MM.1S (cell line): ENCODE results near the gene CISD3.

ENCODE experiments used
- DNase-seq: peaks from one replicate; pipeline ENCODE4 v3.0.0-alpha.2; 2015
- H2AFZ ChIP-seq: fragments of 300-600 bp; sonication (generic); 2 replicates; pipeline ENCODE4 v1.6.0; 2016; ENCODE audit warnings: antibody characterized with exemption, low read length
- H3F3A ChIP-seq: fragments of 300-600 bp; sonication (generic); 2 replicates; pipeline ENCODE4 v1.6.1; 2016; ENCODE audit warnings: mild to moderate bottlenecking, antibody characterized with exemption, low read length, moderate library complexity, mixed read lengths; ENCODE audit not compliant: insufficient read depth
- H3K27ac ChIP-seq: fragments of 300-600 bp; sonication (generic); 2 replicates; pipeline ENCODE4 v1.5.1; 2016; ENCODE audit warnings: mild to moderate bottlenecking, low read length
- H3K27me3 ChIP-seq: fragments of 300-600 bp; sonication (generic); replicated peaks from 2 replicates; pipeline ENCODE4 v1.6.0; 2016; ENCODE audit warnings: low read length; ENCODE audit not compliant: insufficient read depth
- H3K36me3 ChIP-seq: fragments of 300-600 bp; sonication (generic); replicated peaks from 2 replicates; pipeline ENCODE4 v1.6.1; 2016; ENCODE audit warnings: mild to moderate bottlenecking, low read length, mixed read lengths; ENCODE audit not compliant: insufficient read depth
- H3K4me1 ChIP-seq: fragments of 300-600 bp; sonication (generic); 2 replicates; pipeline ENCODE4 v1.6.1; 2016; ENCODE audit warnings: low read length, mixed read lengths
- H3K4me2 ChIP-seq: fragments of 300-600 bp; sonication (generic); 2 replicates; pipeline ENCODE4 v1.6.0; 2016; ENCODE audit warnings: low read depth, low read length
- H3K4me3 ChIP-seq: fragments of 300-600 bp; sonication (generic); 2 replicates; pipeline ENCODE4 v1.5.1; 2016; ENCODE audit warnings: low read length, mixed read lengths
- H3K79me2 ChIP-seq: fragments of 300-600 bp; sonication (generic); 2 replicates; pipeline ENCODE4 v1.6.1; 2016; ENCODE audit warnings: mixed run types, low read length, mixed read lengths
- H3K9ac ChIP-seq: fragments of 300-600 bp; sonication (generic); 2 replicates; pipeline ENCODE4 v1.6.1; 2016; ENCODE audit warnings: low read length, mixed read lengths
- H3K9me2 ChIP-seq: fragments of 300-600 bp; sonication (generic); replicated peaks from 2 replicates; pipeline ENCODE4 v1.6.1; 2016; ENCODE audit warnings: mild to moderate bottlenecking, low read length, mixed read lengths; ENCODE audit not compliant: insufficient read depth
- H3K9me3 ChIP-seq: fragments of 300-600 bp; sonication (generic); replicated peaks from 2 replicates; pipeline ENCODE4 v1.6.1; 2016; ENCODE audit warnings: mild to moderate bottlenecking, low read length, mixed read lengths; ENCODE audit not compliant: insufficient read depth
- H4K20me1 ChIP-seq: fragments of 300-600 bp; sonication (generic); 2 replicates; pipeline ENCODE4 v1.6.1; 2016; ENCODE audit warnings: mild to moderate bottlenecking, low read length, moderate library complexity, mixed read lengths; ENCODE audit not compliant: insufficient read depth
- TF ChIP-seq, protein P1 (sequence below): fragments of 300-600 bp; sonication (generic); IDR thresholded peaks from 2 replicates; pipeline ENCODE4 v1.5.1; 2016; ENCODE audit warnings: antibody characterized with exemption, low read length, mixed read lengths

The CISD3 gene

DNA sequence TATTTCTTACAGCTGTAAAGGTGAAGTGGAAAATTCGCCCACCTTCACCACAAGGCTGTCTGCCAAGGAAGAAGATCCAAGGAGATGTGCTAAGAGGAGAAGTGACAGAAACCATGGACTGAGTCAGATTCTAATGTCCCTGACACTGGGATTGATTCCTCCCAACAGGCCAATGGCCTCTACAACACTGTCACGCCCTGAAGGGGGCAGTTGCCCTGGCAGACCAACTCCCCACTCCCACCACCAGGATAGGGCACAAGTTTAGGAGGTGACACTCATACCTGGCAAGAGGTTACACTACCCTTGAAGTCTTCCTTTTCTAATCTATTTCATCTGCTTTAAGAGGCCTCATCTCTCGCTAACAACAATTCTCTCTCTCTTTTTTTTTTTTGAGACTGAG lies 53.1 kb downstream of the CISD3 start:
- no peaks in the 10 kb centered on the region for H3F3A ChIP-seq
- H3K4me2 ChIP-seq = no peak overlapping the region
- H4K20me1 ChIP-seq = no peaks in the 10 kb centered on the region
- no peak for DNase-seq
- H3K79me2 ChIP-seq = no peaks in the 10 kb centered on the region
- no peak overlapping the region for H3K27ac ChIP-seq
- no peak overlapping the region for H2AFZ ChIP-seq
- TF ChIP-seq, protein P1, sequence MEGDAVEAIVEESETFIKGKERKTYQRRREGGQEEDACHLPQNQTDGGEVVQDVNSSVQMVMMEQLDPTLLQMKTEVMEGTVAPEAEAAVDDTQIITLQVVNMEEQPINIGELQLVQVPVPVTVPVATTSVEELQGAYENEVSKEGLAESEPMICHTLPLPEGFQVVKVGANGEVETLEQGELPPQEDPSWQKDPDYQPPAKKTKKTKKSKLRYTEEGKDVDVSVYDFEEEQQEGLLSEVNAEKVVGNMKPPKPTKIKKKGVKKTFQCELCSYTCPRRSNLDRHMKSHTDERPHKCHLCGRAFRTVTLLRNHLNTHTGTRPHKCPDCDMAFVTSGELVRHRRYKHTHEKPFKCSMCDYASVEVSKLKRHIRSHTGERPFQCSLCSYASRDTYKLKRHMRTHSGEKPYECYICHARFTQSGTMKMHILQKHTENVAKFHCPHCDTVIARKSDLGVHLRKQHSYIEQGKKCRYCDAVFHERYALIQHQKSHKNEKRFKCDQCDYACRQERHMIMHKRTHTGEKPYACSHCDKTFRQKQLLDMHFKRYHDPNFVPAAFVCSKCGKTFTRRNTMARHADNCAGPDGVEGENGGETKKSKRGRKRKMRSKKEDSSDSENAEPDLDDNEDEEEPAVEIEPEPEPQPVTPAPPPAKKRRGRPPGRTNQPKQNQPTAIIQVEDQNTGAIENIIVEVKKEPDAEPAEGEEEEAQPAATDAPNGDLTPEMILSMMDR = no peak
- H3K4me1 ChIP-seq = no peaks in the 10 kb centered on the region
- H3K36me3 ChIP-seq = 0 out of 2 replicates have a peak, but pooled peaks cover 5% of the 10 kb centered on the region
- H3K4me3 ChIP-seq = no peak overlapping the region
- H3K9ac ChIP-seq = no peak overlapping the region
- H3K27me3 ChIP-seq = no peaks in the 10 kb centered on the region
- no peaks in the 10 kb centered on the region for H3K9me3 ChIP-seq
- no peaks in the 10 kb centered on the region for H3K9me2 ChIP-seq
